ENCODE results near the gene RGS3.

RGS3 gene

GRCh38 chr9:113513111-113513510 lies 49.6 kb downstream of the RGS3 start:
- no peak overlapping the region for H3K4me3 ChIP-seq (ENCODE audit: low read depth, low read length)
- no peaks in the 10 kb centered on the region for H3K27me3 ChIP-seq (ENCODE audit: control insufficient read depth, insufficient read depth, low read length)
- 0 out of 2 replicates have a peak, but pooled peaks cover 4% of the 10 kb centered on the region for H3K36me3 ChIP-seq (ENCODE audit: control insufficient read depth, insufficient read depth, low read length)
- H3K9me3 ChIP-seq (ENCODE audit: control insufficient read depth, insufficient read depth, low read length), result no peaks in the 10 kb centered on the region
- no peaks in the 10 kb centered on the region for H3K4me1 ChIP-seq (ENCODE audit: control insufficient read depth, insufficient read depth, low read length)
- no peak overlapping the region for H3K9ac ChIP-seq (ENCODE audit: low read depth, low read length)
- H3K27ac ChIP-seq (ENCODE audit: low read depth, low read length), result no peak overlapping the region

GRCh38 chr9:113513536-113513935 lies 50.0 kb downstream of the RGS3 start:
- Histone ChIP-seq H3K27ac (ENCODE audit: low read depth, low read length) (no peak overlapping the region), H3K9me3 (ENCODE audit: control insufficient read depth, insufficient read depth, low read length) (no peaks in the 10 kb centered on the region), H3K4me1 (ENCODE audit: control insufficient read depth, insufficient read depth, low read length) (no peaks in the 10 kb centered on the region), H3K36me3 (ENCODE audit: control insufficient read depth, insufficient read depth, low read length) (0 out of 2 replicates have a peak, but pooled peaks cover 4% of the 10 kb centered on the region), H3K27me3 (ENCODE audit: control insufficient read depth, insufficient read depth, low read length) (no peaks in the 10 kb centered on the region), H3K9ac (ENCODE audit: low read depth, low read length) (no peak overlapping the region), H3K4me3 (ENCODE audit: low read depth, low read length) (no peak overlapping the region)

- 0 out of 2 replicates have a peak, but pooled peaks cover 4% of the 10 kb centered on the region for H3K36me3 ChIP-seq (ENCODE audit: control insufficient read depth, insufficient read depth, low read length)
- no peaks in the 10 kb centered on the region for H3K27me3 ChIP-seq (ENCODE audit: control insufficient read depth, insufficient read depth, low read length)
- no peaks in the 10 kb centered on the region for H3K9me3 ChIP-seq (ENCODE audit: control insufficient read depth, insufficient read depth, low read length)
- no peak overlapping the region for H3K4me3 ChIP-seq (ENCODE audit: low read depth, low read length)
- H3K27ac ChIP-seq (ENCODE audit: low read depth, low read length), result no peak overlapping the region
- no peak overlapping the region for H3K9ac ChIP-seq (ENCODE audit: low read depth, low read length)
- no peaks in the 10 kb centered on the region for H3K4me1 ChIP-seq (ENCODE audit: control insufficient read depth, insufficient read depth, low read length)
Measured at GRCh38 chr9:113514061-113514460, 50.5 kb downstream of the RGS3 start.

- H3K27ac ChIP-seq (ENCODE audit: low read depth, low read length), result no peak overlapping the region
- H3K9me3 ChIP-seq (ENCODE audit: control insufficient read depth, insufficient read depth, low read length), result no peaks in the 10 kb centered on the region
- H3K4me1 ChIP-seq (ENCODE audit: control insufficient read depth, insufficient read depth, low read length), result no peaks in the 10 kb centered on the region
- H3K36me3 ChIP-seq (ENCODE audit: control insufficient read depth, insufficient read depth, low read length), result 0 out of 2 replicates have a peak, but pooled peaks cover 4% of the 10 kb centered on the region
- H3K27me3 ChIP-seq (ENCODE audit: control insufficient read depth, insufficient read depth, low read length), result no peaks in the 10 kb centered on the region
- H3K9ac ChIP-seq (ENCODE audit: low read depth, low read length), result no peak overlapping the region
- H3K4me3 ChIP-seq (ENCODE audit: low read depth, low read length), result no peak overlapping the region
Measured at GRCh38 chr9:113514748-113515147, 51.2 kb downstream of the RGS3 start.

GRCh38 chr9:113515862-113516261 lies 52.3 kb downstream of the RGS3 start:
- H3K4me3 ChIP-seq (ENCODE audit: low read depth, low read length), result no peak overlapping the region
- H3K4me1 ChIP-seq (ENCODE audit: control insufficient read depth, insufficient read depth, low read length), result no peaks in the 10 kb centered on the region
- H3K9ac ChIP-seq (ENCODE audit: low read depth, low read length), result no peak overlapping the region
- no peaks in the 10 kb centered on the region for H3K27me3 ChIP-seq (ENCODE audit: control insufficient read depth, insufficient read depth, low read length)
- H3K36me3 ChIP-seq (ENCODE audit: control insufficient read depth, insufficient read depth, low read length), result 0 out of 2 replicates have a peak, but pooled peaks cover 4% of the 10 kb centered on the region
- no peaks in the 10 kb centered on the region for H3K9me3 ChIP-seq (ENCODE audit: control insufficient read depth, insufficient read depth, low read length)
- no peak overlapping the region for H3K27ac ChIP-seq (ENCODE audit: low read depth, low read length)

- H3K9ac ChIP-seq (ENCODE audit: low read depth, low read length), result no peak overlapping the region
- no peaks in the 10 kb centered on the region for H3K9me3 ChIP-seq (ENCODE audit: control insufficient read depth, insufficient read depth, low read length)
- no peak overlapping the region for H3K4me3 ChIP-seq (ENCODE audit: low read depth, low read length)
- no peak overlapping the region for H3K27ac ChIP-seq (ENCODE audit: low read depth, low read length)
- H3K27me3 ChIP-seq (ENCODE audit: control insufficient read depth, insufficient read depth, low read length), result no peaks in the 10 kb centered on the region
- H3K36me3 ChIP-seq (ENCODE audit: control insufficient read depth, insufficient read depth, low read length), result 0 out of 2 replicates have a peak, but pooled peaks cover 4% of the 10 kb centered on the region
- H3K4me1 ChIP-seq (ENCODE audit: control insufficient read depth, insufficient read depth, low read length), result no peaks in the 10 kb centered on the region
Measured at GRCh38 chr9:113516840-113517577, 53.5 kb downstream of the RGS3 start.

- Histone ChIP-seq H3K9ac (ENCODE audit: low read depth, low read length) (no peak overlapping the region), H3K4me3 (ENCODE audit: low read depth, low read length) (no peak overlapping the region), H3K36me3 (ENCODE audit: control insufficient read depth, insufficient read depth, low read length) (0 out of 2 replicates have a peak, but pooled peaks cover 4% of the 10 kb centered on the region), H3K9me3 (ENCODE audit: control insufficient read depth, insufficient read depth, low read length) (no peaks in the 10 kb centered on the region), H3K27me3 (ENCODE audit: control insufficient read depth, insufficient read depth, low read length) (no peaks in the 10 kb centered on the region), H3K4me1 (ENCODE audit: control insufficient read depth, insufficient read depth, low read length) (no peaks in the 10 kb centered on the region), H3K27ac (ENCODE audit: low read depth, low read length) (no peak overlapping the region)
Measured at GRCh38 chr9:113519426-113520108, 56.0 kb downstream of the RGS3 start.

GRCh38 chr9:113520109-113520642 lies 56.6 kb downstream of the RGS3 start:
- Histone ChIP-seq H3K9ac (ENCODE audit: low read depth, low read length) (no peak overlapping the region), H3K36me3 (ENCODE audit: control insufficient read depth, insufficient read depth, low read length) (0 out of 2 replicates have a peak, but pooled peaks cover 4% of the 10 kb centered on the region), H3K4me3 (ENCODE audit: low read depth, low read length) (no peak overlapping the region), H3K27me3 (ENCODE audit: control insufficient read depth, insufficient read depth, low read length) (no peaks in the 10 kb centered on the region), H3K4me1 (ENCODE audit: control insufficient read depth, insufficient read depth, low read length) (no peaks in the 10 kb centered on the region), H3K9me3 (ENCODE audit: control insufficient read depth, insufficient read depth, low read length) (no peaks in the 10 kb centered on the region), H3K27ac (ENCODE audit: low read depth, low read length) (no peak overlapping the region)

GRCh38 chr9:113521693-113522255 lies 58.2 kb downstream of the RGS3 start:
- Histone ChIP-seq H3K9me3 (ENCODE audit: control insufficient read depth, insufficient read depth, low read length) (no peaks in the 10 kb centered on the region), H3K27me3 (ENCODE audit: control insufficient read depth, insufficient read depth, low read length) (no peaks in the 10 kb centered on the region), H3K4me1 (ENCODE audit: control insufficient read depth, insufficient read depth, low read length) (no peaks in the 10 kb centered on the region), H3K27ac (ENCODE audit: low read depth, low read length) (no peak overlapping the region), H3K4me3 (ENCODE audit: low read depth, low read length) (no peak overlapping the region), H3K36me3 (ENCODE audit: control insufficient read depth, insufficient read depth, low read length) (no peaks in the 10 kb centered on the region), H3K9ac (ENCODE audit: low read depth, low read length) (no peak overlapping the region)

GRCh38 chr9:113522419-113522818 lies 58.9 kb downstream of the RGS3 start:
- Histone ChIP-seq H3K27ac (ENCODE audit: low read depth, low read length) (no peak overlapping the region), H3K4me1 (ENCODE audit: control insufficient read depth, insufficient read depth, low read length) (no peaks in the 10 kb centered on the region), H3K9me3 (ENCODE audit: control insufficient read depth, insufficient read depth, low read length) (no peaks in the 10 kb centered on the region), H3K36me3 (ENCODE audit: control insufficient read depth, insufficient read depth, low read length) (no peaks in the 10 kb centered on the region), H3K4me3 (ENCODE audit: low read depth, low read length) (no peak overlapping the region), H3K27me3 (ENCODE audit: control insufficient read depth, insufficient read depth, low read length) (no peaks in the 10 kb centered on the region), H3K9ac (ENCODE audit: low read depth, low read length) (no peak overlapping the region)

GRCh38 chr9:113522858-113523257 lies 59.3 kb downstream of the RGS3 start:
- no peak overlapping the region for H3K9ac ChIP-seq (ENCODE audit: low read depth, low read length)

More at GRCh38 chr9:113522858-113523257, 59.3 kb downstream of the RGS3 start:
- H3K36me3 ChIP-seq (ENCODE audit: control insufficient read depth, insufficient read depth, low read length), result no peaks in the 10 kb centered on the region
- no peaks in the 10 kb centered on the region for H3K27me3 ChIP-seq (ENCODE audit: control insufficient read depth, insufficient read depth, low read length)
- H3K4me3 ChIP-seq (ENCODE audit: low read depth, low read length), result no peak overlapping the region
- H3K9me3 ChIP-seq (ENCODE audit: control insufficient read depth, insufficient read depth, low read length), result no peaks in the 10 kb centered on the region
- no peak overlapping the region for H3K27ac ChIP-seq (ENCODE audit: low read depth, low read length)
- H3K4me1 ChIP-seq (ENCODE audit: control insufficient read depth, insufficient read depth, low read length), result no peaks in the 10 kb centered on the region
